RPMI8226 (cell line): ENCODE measurements around the gene SECISBP2.

ENCODE experiments used
- DNase-seq: peaks from one replicate; pipeline ENCODE4 v3.0.0-alpha.2; 2015

Gene SECISBP2

GRCh38 chr9:89383030-89383720 lies 64.9 kb downstream of the SECISBP2 start:
- DNase-seq = no peak

DNA sequence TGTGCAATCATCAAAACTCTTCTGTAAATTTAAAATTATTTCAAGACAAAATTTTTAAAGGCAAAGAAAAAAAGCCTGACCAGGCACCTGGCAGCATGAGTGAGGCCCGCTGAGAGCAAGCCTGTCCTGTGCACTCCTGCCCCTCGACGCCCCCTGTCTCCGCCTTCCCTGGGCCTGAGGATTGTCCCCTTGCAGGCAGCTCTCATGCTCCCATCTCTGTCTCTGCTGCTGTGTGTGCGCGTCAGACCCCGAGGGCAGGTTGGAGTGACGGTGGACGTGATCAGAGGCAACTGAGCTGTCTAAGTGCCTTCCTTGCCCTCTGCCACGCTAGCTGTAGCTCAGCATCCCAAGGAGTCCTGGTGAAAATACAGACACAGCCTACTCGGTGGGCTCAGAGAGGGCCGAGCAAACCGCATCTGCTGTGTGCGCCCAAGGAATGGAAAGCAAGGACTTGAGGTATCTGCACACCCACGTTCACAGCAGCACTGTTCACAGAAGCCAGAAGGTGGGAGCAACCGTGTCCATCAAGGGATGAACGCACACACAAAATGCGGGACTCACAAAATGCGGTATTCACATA lies 65.5 kb downstream of the SECISBP2 start:
- no peak for DNase-seq

- no peak for DNase-seq
Observed at GRCh38 chr9:89384783-89385182, 66.5 kb downstream of the SECISBP2 start.

GRCh38 chr9:89386206-89386605 lies 67.9 kb downstream of the SECISBP2 start:
- DNase-seq = no peak

GRCh38 chr9:89386797-89387196 lies 68.5 kb downstream of the SECISBP2 start:
- no peak for DNase-seq

GRCh38 chr9:89387197-89387849 lies 69.0 kb downstream of the SECISBP2 start:
- DNase-seq = no peak

GRCh38 chr9:89388084-89388867 lies 70.0 kb downstream of the SECISBP2 start:
- no peak for DNase-seq

DNA sequence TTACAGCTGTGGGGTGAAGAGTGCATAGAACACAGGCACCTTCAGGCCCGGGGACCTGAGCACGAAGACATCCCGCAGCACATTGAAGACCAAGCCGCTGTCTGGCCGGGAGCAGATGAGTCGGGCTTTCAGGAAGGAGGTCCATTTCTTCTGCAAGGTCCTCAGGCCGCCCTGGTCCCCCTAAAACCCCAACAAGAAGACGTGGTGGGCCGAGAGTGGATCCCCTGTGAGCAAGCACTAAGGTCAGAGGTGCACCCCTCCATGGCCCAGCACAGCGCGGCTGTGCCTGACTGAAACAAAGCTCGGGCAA lies 70.5 kb downstream of the SECISBP2 start:
- DNase-seq = no peak

- DNase-seq = no peak
Observed at GRCh38 chr9:89390068-89390555, 71.8 kb downstream of the SECISBP2 start.

- no peak for DNase-seq
Observed at GRCh38 chr9:89390578-89391116, 72.3 kb downstream of the SECISBP2 start.

DNA sequence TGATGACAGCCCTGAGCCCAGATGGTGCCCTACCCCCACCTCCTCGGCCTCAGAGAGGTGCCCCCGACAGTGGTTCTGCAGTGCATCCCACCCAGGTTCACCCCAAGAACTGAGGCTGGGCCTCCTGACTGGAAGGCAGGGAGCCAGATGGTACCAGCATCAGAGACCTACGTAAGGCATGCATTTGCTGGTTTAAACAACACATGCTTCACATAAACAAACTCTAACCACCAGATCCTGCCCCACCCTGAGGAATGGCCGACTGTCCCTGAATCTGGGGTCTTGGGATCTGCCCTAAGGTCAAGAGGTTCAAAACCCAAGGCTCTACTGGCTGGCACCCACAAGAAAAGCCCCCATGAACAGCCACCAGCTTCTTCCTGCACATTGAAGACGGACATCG lies 73.3 kb downstream of the SECISBP2 start:
- no peak for DNase-seq

GRCh38 chr9:89394412-89394811 lies 76.1 kb downstream of the SECISBP2 start:
- DNase-seq = no peak

DNA sequence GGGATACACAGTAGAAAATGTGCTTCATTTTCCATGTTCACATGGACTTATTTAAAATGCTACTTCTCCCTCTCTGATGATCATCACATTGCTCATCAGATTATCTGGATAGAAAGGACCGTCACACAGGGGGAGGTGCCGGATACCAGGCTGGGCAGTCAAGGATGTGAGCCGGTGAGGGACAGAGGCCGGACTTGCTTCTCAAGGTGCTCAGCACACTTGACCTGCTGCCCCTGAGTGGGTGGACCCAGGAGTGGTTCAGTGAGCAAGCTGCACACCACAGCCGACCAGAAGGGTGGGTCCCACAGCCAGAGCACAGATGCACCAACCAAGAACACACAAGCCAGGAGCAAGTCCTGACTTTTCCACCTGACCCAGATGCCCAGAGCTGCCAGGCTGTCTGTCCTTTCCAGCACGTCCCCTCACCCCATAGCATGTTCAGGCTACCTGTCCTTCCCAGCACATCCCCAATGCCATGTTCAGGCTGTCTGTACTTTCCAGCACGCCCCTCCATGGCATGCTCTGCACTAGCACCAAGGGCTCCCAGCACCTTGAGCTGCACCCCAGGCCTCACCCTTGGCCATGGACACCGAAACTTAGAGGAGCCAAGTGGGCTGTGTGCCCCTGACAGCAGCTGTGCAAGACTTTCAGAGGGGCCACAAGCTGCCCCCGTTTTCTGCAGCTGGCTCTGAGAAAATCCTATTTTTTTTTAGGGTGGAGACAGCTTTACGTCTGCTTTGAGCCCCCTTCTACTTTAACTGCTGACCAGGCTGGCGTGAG lies 77.8 kb downstream of the SECISBP2 start:
- DNase-seq = no peak

- no peak for DNase-seq
Observed at GRCh38 chr9:89397471-89397870, 79.2 kb downstream of the SECISBP2 start.

- no peak for DNase-seq
Observed at GRCh38 chr9:89398621-89399020, 80.3 kb downstream of the SECISBP2 start.

DNA sequence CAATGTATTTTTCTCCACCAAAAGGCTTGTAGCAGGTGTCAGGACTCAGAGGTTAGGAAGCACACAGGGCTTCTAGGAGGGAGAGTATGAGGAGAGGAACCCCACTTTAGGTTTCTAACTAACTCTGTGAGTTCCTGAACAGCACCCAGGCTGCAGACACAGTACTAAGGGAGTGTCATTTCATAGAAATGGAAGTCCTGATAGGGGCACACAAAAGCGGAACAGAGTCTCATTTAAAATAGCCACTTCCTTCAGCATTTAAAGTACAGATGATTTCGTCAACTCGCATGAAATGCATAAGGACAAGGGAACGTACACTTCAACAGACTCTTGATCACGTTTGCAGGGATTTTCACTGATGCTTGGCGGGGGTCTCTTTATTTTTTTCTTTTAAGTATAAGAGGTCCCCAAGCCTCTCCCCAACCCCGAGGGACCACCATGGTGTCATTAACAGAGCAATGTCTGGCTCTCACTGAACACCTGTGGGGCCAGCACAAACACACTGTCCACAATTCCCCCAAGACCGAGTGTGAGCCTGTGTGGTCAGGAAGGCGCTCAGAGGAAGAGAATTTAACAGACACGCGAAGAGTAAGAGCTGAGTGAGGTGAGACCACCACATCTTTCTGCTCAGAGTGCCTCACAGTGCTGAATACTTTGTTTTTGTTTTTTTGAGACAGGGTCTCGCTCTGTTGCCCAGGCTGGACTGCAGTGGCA lies 82.3 kb downstream of the SECISBP2 start:
- no peak for DNase-seq

GRCh38 chr9:89402695-89403427 lies 84.6 kb downstream of the SECISBP2 start:
- DNase-seq = no peak

DNA sequence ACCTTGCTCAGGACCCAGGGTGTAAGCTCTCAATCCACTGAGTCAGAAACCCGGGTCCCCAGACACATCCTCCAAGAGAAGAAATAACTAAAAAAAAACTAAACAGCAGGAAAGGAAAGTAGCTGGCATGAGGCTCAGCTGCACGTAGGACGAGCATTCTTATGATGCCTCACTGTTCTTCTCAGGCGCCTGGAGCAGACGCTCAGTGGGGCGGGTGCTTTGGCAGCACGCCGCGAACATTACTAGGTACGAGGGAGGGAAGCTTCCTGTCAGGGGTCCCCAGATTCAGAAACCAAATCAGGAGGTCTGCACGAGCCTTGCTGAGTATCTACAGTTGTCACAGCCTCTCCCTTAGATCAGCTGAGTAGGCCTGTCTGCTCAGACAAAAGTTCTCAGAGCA lies 85.8 kb downstream of the SECISBP2 start:
- no peak for DNase-seq

GRCh38 chr9:89405826-89406225 lies 87.5 kb downstream of the SECISBP2 start:
- DNase-seq = no peak

DNA sequence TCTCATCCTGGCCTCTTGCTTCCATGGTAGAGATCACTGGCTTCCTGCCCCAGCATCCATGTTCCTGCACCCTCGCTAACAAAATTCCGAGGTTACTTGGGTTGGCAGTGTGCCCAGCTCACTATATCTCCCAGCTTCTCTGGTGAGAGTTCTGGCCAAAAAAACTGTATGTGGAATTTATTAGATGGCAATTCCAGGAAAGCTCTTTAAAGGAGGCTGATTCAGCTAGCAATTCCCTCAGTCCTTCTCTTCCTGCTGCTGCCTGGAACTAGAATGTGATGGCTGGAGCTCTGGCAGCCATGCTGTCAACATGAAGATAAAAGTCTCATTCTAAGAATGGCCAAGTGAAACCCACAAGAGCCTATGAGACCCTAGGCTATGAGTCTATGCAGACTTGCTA lies 88.8 kb downstream of the SECISBP2 start:
- DNase-seq = no peak

DNA sequence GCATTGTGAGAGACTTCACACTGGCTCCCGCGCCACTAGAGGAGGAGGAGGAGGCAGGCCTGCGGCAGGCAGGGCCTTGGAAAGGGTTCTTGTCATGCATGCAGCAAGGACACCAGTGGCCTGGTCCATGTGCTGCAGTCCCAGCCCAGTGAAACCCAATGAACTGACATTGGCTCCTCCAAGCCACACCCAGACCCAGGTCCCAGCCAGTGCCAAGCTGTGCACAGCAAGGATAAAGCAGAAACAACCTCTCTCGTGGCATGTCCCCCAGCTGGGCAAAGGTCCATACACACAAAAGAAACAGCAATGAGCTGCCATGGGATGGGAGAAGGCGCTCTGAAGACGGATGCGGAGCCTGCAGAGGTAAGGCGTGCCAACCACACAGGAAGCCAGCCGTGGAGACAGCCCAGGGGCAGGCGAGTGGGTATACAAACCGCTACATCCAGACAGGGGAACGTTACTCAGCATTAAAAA lies 90.4 kb downstream of the SECISBP2 start:
- no peak for DNase-seq
